GM19351 (cell line): ENCODE results near the gene PRPF38B.

ENCODE experiments used
- ATAC-seq: cut with Tn5 transposase; IDR thresholded peaks from one replicate; pipeline ENCODE4 v1.9.1; 2021; ENCODE audit warnings: mild to moderate bottlenecking, moderate library complexity; ENCODE audit not compliant: unreplicated experiment

PRPF38B gene

GRCh38 chr1:108716437-108717230 is 24.5 kb downstream of the PRPF38B start:
- no peak for ATAC-seq

GRCh38 chr1:108717774-108718316 is 25.7 kb downstream of the PRPF38B start:
- ATAC-seq = no peak

GRCh38 chr1:108718927-108719655 is 27.0 kb downstream of the PRPF38B start:
- no peak for ATAC-seq

DNA sequence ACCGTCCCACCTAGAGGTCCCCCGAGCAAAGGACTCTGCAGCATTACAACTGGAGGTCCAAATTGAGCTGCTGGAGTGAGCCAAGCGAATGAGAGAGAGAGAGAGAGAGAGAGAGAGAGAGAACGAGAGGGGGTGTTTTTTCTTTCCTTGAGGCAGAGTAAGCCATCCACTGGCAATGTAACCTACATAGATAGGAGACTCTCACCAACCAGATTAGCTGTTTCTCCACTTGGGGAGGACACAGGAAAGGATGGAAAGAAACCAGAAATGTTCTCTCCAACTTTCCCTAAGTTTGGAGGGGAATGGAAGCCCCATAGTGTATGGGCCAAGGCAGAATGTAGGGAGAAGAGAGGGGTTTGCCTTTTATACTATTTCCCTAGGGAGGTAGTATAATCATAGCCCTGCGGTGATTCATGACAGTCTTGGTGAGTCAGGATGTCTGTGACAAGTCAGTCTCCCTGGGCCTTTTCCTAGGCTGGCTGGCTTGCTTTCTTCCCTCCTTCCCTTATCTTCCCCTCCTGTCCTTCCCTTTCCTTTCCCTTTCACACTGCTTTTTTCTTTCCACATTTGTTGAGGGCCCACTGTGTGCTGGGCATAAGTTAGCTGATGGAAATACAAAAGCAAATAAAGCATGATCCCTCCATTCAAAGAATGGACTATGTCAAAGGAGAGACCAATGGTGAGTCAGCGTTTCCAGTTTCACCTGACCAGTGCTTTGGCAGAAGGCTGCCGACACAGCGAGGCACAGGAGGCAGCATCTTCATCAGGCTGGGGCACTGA is 27.7 kb downstream of the PRPF38B start:
- no peak for ATAC-seq

DNA sequence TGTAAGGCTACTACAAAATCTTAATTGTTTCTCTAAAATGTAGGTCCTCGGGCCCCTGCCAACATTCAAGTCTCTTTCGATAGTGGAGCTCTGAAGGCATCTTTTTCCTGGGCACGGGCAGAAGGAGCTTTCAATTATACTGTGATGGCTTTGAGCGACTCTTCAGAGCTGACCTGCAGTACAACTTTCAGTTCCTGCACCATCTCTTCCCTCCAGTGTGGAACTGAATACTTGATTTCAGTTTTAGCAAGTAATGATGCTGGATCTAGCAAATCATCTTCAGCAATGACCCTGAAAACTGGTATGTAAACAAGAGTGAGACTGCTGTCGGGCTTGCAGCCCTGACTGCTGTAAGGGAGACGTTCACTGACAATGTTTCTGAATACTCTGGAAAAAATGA is 30.2 kb downstream of the PRPF38B start:
- ATAC-seq = no peak

DNA sequence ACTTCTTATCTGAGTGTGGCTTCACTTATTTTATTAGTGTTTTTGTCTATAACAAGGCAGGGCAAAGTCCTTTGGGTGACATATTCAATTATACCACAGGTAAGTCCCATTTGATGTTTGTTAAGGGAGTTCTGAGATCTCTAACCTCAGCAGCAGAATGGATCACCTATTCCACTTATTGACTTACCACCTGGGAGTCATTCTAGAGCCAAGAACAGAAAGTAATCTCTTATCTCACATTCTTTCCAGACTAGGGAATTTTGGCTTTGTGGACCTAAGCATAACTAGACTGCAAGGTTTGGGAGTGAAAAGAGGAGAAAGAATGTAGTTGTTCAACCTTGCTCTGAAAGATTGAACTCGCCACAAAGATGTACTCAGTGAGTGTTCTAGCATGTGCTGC is 33.8 kb downstream of the PRPF38B start:
- no peak for ATAC-seq

GRCh38 chr1:108728327-108728923 is 36.3 kb downstream of the PRPF38B start:
- ATAC-seq = no peak

DNA sequence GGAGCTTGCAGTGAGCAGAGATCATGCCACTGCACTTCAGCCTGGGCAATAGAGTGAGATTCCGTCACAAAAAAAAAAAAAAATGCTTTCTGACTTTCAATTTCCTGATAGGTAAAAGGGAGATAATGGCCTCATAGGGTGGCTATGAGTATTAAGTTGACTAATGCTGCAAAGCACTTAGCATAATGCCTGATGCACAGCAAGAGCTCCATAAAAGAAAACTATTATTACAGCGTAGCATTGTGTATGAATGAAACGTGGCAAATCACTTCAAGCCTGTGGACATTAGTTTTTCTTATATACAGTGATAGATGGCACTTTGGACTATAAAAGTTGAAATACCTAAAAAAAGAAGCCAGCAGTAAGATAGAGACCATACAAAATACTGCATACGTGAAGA is 37.4 kb downstream of the PRPF38B start:
- ATAC-seq = no peak

DNA sequence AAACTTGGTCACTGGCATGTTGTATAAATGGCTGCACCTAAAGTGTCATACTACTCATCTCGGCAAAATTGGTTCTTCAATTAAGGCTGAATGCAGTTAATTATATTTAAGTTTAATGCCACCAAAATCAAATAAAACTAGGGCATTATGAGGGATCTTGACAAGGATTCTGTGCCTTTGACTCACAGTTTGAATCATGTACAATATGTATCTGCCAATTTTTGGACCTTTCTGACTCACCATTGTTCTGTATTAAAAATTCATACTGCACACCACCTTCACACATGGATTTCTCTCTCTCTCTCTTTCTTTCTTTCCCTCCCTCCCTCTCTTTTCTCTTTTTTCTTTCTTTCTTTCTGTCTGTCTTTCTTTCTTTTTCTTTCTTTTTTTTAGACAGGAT is 40.3 kb downstream of the PRPF38B start:
- ATAC-seq = no peak

DNA sequence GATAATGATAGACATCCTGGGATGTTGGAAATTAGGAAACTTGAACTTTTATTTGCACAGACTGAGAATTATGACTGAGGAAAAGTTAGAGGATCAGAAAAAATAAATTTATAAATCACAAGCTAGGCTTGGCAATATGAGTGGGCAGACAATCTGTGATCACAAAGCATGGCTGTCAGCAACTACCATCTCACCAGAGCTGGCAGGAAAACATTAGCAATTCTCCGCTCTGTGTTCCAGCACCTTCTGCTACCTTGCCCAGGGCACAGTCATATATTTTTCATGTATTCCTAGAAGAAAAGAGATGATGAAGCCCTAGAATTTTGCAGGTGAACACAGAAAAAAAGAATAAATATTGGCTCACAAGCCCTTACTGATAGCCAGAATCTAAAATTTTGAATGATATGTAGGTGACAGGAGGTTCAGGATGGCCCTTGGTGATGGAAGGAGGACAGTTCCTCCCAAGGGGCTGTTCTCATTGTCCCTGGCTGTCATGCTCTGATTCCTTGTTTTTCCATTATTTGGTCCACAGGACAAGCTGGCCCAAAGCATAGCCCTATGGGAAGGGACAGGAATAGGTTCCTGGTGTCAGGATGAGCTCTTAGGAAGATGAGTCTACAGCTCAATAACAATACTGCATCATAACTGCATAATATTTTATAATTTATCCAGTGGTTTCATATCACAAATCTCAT is 42.2 kb downstream of the PRPF38B start:
- ATAC-seq = no peak

DNA sequence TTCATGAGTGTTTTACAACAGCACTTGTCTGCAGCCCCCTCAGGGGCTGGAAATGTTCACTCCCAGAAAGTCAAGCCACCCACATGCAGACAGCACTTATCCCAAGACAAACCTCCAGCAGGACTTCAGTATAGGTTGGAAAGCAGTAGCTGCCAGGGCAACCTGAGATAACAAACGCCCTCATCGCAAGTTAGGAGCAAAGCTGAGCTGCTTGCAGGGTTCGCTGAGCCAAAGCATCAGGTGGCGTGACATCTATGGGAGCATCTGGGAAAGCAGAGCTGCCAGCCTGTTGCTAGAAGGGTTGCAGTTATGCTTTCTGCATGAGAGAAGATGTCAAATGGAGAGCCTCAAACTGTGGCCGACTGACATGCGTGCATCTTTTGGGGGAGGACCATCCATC is 50.1 kb downstream of the PRPF38B start:
- no peak for ATAC-seq

GRCh38 chr1:108745980-108746381 is 53.9 kb downstream of the PRPF38B start:
- no peak for ATAC-seq

GRCh38 chr1:108746382-108747170 is 54.5 kb downstream of the PRPF38B start, which contains the start of gene STXBP3:
Gene STXBP3, plus strand, starts transcription at chr1:108746674. Its CDS starts 64 bp downstream, at chr1:108746738.
- ATAC-seq = peak; percentile 84

GRCh38 chr1:108747171-108747850 is 55.2 kb downstream of the PRPF38B start:
- ATAC-seq = peak; percentile 30

- no peak for ATAC-seq
Measured at GRCh38 chr1:108747898-108748297, 55.8 kb downstream of the PRPF38B start.

GRCh38 chr1:108749081-108749480 is 57.0 kb downstream of the PRPF38B start:
- ATAC-seq = no peak

- no peak for ATAC-seq
Measured at GRCh38 chr1:108750476-108751181, 58.5 kb downstream of the PRPF38B start.
